Measurements from ENCODE around the gene KIFBP. TPM values are rescaled to one million over a fixed set of nuclear protein-coding genes. Genes with fewer than 3 reads are reported as not detected.

KIFBP gene
- total and polyA plus RNA-seq, 2 of the 13 experiments (the other 11 are each of a cell fraction or from before 2014, with no cell fraction given): 13.0 to 21.9 TPM

DNA sequence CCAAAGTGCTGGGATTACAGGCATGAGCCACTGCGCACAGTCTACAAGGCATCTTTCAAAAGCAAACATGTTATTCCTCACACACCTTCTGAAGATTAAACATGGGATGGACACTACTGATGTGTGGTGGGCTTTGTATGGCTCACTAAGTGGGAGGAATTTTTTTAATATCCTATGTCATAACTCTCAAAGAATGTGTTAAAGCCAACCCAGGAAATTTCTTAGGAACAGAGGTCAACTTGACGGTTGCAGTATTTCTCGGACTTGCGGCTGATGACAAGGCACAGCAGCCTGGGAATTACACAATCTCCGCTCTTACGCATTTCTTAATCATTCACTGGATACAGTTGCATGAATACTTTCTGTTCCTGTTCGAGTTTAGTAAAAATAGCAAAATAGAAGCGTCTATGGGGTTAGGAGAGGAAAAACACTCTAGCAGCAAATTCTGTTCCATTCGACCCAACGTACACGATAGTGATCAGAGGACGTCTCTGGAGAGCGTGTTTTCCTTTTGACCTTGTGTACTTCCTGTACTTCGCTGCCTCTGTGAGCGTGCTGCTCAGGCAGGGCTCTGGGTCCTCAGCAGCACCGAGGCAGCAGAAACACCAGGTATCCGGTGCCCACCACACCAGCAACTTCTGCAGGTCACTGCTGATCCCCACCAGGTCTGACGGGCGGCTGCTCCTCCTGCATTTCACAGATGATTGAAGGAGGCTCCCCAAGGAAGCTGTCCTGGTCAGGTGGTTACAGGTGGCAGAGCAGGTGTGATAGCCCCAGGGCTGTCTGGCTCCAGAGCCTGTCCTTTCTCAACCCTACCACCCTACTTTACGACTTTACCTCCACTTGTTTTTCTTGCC, 72.9 kb downstream of the KIFBP start (continued):
- no peak for TF ChIP-seq KDM2A (CRISPR knock-in tag; IDR thresholded peaks at IDR 0.05; ENCODE audit: borderline replicate concordance, low read depth)
- TF ChIP-seq RBAK (CRISPR knock-in tag; IDR thresholded peaks at IDR 0.05): no peak
- no peak for TF ChIP-seq POLR2AphosphoS5 (IDR thresholded peaks at IDR 0.05; ENCODE audit: low read depth, low read length)
- no peak for TF ChIP-seq ZNF772 (CRISPR knock-in tag; IDR thresholded peaks at IDR 0.05)
- TF ChIP-seq, protein P1, sequence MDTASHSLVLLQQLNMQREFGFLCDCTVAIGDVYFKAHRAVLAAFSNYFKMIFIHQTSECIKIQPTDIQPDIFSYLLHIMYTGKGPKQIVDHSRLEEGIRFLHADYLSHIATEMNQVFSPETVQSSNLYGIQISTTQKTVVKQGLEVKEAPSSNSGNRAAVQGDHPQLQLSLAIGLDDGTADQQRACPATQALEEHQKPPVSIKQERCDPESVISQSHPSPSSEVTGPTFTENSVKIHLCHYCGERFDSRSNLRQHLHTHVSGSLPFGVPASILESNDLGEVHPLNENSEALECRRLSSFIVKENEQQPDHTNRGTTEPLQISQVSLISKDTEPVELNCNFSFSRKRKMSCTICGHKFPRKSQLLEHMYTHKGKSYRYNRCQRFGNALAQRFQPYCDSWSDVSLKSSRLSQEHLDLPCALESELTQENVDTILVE (CRISPR knock-in tag; IDR thresholded peaks at IDR 0.05): no peak
- TF ChIP-seq TP53 (CRISPR knock-in tag; conservative IDR thresholded peaks at IDR 0.05): no peak
- TF ChIP-seq, protein P2, sequence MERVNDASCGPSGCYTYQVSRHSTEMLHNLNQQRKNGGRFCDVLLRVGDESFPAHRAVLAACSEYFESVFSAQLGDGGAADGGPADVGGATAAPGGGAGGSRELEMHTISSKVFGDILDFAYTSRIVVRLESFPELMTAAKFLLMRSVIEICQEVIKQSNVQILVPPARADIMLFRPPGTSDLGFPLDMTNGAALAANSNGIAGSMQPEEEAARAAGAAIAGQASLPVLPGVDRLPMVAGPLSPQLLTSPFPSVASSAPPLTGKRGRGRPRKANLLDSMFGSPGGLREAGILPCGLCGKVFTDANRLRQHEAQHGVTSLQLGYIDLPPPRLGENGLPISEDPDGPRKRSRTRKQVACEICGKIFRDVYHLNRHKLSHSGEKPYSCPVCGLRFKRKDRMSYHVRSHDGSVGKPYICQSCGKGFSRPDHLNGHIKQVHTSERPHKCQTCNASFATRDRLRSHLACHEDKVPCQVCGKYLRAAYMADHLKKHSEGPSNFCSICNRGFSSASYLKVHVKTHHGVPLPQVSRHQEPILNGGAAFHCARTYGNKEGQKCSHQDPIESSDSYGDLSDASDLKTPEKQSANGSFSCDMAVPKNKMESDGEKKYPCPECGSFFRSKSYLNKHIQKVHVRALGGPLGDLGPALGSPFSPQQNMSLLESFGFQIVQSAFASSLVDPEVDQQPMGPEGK (CRISPR knock-in tag; IDR thresholded peaks at IDR 0.05): no peak
- no peak for TF ChIP-seq KLF9 (CRISPR knock-in tag; IDR thresholded peaks at IDR 0.05; ENCODE audit: low read depth)
- no peak for TF ChIP-seq LCORL (IDR thresholded peaks at IDR 0.05)
- TF ChIP-seq LCORL (CRISPR knock-in tag; IDR thresholded peaks at IDR 0.05): no peak
- TF ChIP-seq ONECUT2 (CRISPR knock-in tag; IDR thresholded peaks at IDR 0.05): no peak
- TF ChIP-seq, protein P3, sequence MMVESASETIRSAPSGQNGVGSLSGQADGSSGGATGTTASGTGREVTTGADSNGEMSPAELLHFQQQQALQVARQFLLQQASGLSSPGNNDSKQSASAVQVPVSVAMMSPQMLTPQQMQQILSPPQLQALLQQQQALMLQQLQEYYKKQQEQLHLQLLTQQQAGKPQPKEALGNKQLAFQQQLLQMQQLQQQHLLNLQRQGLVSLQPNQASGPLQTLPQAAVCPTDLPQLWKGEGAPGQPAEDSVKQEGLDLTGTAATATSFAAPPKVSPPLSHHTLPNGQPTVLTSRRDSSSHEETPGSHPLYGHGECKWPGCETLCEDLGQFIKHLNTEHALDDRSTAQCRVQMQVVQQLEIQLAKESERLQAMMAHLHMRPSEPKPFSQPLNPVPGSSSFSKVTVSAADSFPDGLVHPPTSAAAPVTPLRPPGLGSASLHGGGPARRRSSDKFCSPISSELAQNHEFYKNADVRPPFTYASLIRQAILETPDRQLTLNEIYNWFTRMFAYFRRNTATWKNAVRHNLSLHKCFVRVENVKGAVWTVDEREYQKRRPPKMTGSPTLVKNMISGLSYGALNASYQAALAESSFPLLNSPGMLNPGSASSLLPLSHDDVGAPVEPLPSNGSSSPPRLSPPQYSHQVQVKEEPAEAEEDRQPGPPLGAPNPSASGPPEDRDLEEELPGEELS (CRISPR knock-in tag; IDR thresholded peaks at IDR 0.05): no peak
- no peak for TF ChIP-seq SP2 (CRISPR knock-in tag; IDR thresholded peaks at IDR 0.05)
- no peak for TF ChIP-seq PCBP2 (optimal IDR thresholded peaks at IDR 0.05; ENCODE audit: low read depth, low read length, poor library complexity, severe bottlenecking)
- TF ChIP-seq, protein P4, sequence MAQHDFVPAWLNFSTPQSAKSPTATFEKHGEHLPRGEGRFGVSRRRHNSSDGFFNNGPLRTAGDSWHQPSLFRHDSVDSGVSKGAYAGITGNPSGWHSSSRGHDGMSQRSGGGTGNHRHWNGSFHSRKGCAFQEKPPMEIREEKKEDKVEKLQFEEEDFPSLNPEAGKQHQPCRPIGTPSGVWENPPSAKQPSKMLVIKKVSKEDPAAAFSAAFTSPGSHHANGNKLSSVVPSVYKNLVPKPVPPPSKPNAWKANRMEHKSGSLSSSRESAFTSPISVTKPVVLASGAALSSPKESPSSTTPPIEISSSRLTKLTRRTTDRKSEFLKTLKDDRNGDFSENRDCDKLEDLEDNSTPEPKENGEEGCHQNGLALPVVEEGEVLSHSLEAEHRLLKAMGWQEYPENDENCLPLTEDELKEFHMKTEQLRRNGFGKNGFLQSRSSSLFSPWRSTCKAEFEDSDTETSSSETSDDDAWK (CRISPR knock-in tag; IDR thresholded peaks at IDR 0.05): no peak
- no peak for TF ChIP-seq ZNF589 (CRISPR knock-in tag; conservative IDR thresholded peaks at IDR 0.05)
- TF ChIP-seq ATF1 (CRISPR knock-in tag; IDR thresholded peaks at IDR 0.05): no peak
- no peak for TF ChIP-seq HMGA1 (CRISPR knock-in tag; conservative IDR thresholded peaks at IDR 0.05)
- TF ChIP-seq SALL1 (CRISPR knock-in tag; IDR thresholded peaks at IDR 0.05): peak; percentile 57
- no peak for TF ChIP-seq ZFX (CRISPR knock-in tag; IDR thresholded peaks at IDR 0.05; ENCODE audit: low read depth)
- no peak for TF ChIP-seq NCOR1 (IDR thresholded peaks at IDR 0.05; ENCODE audit: borderline replicate concordance, low read length)
- TF ChIP-seq RORA (CRISPR knock-in tag; IDR thresholded peaks at IDR 0.05): no peak
- TF ChIP-seq STAT5B (CRISPR knock-in tag; IDR thresholded peaks at IDR 0.05): no peak
